H7 (cell line): Measurements from ENCODE around the gene ITK. TPM values are rescaled to one million over a fixed set of nuclear protein-coding genes. Genes with fewer than 3 reads are reported as not detected.
"Not testable (repeated sequence)": the region's sequence is repeated elsewhere in the genome, so short reads cannot be mapped to it uniquely, and the experiment has no call there.

ENCODE experiments used
- DNase-seq: peaks from one replicate; pipeline ENCODE4 v3.0.0; 2012
- H3K27me3 ChIP-seq: 2 replicates; pipeline ENCODE4 v1.6.0; 2011; ENCODE audit warnings: mild to moderate bottlenecking, low read length; ENCODE audit not compliant: control insufficient read depth, insufficient read depth
- H3K36me3 ChIP-seq: replicated peaks from 2 replicates; pipeline ENCODE4 v1.5.1; 2011; ENCODE audit warnings: low read length; ENCODE audit not compliant: control insufficient read depth, insufficient read depth
- H3K4me3 ChIP-seq: 2 replicates; pipeline ENCODE4 v1.5.1; 2011; ENCODE audit warnings: low read depth, mild to moderate bottlenecking, control low read depth, low read length, moderate library complexity; ENCODE audit not compliant: insufficient read depth
- total RNA-seq: library from RNA; depleted of rRNA; stranded (reverse); fragments of >200 nt; shearing (Covaris generic); gene quantifications from 2 replicates; pipeline ENCODE4 v1.2.3, GENCODE V29; 2014

Gene ITK
- total RNA-seq, 1 experiment from 2014 or later, result 0.03 TPM

GRCh38 chr5:157186309-157187045, 5.8 kb downstream of the ITK start:
- H3K36me3 ChIP-seq, result no peaks in the 10 kb centered on the region
- peaks cover 13% of the 10 kb centered on the region for H3K27me3 ChIP-seq
- DNase-seq, result no peak
- no peak overlapping the region for H3K4me3 ChIP-seq

- H3K4me3 ChIP-seq, result no peak overlapping the region
- DNase-seq, result no peak
Measured at GRCh38 chr5:157187046-157187754, 6.6 kb downstream of the ITK start.

GRCh38 chr5:157188270-157188669, 7.6 kb downstream of the ITK start:
- no peak overlapping the region for H3K4me3 ChIP-seq
- DNase-seq, result no peak
- H3K27me3 ChIP-seq, result peaks cover 13% of the 10 kb centered on the region
- no peaks in the 10 kb centered on the region for H3K36me3 ChIP-seq

More at GRCh38 chr5:157187046-157187754, 6.6 kb downstream of the ITK start:
- peaks cover 13% of the 10 kb centered on the region for H3K27me3 ChIP-seq
- no peaks in the 10 kb centered on the region for H3K36me3 ChIP-seq

- Histone ChIP-seq H3K27me3 (peaks cover 13% of the 10 kb centered on the region), H3K4me3 (no peak overlapping the region)
- DNase-seq, result no peak
Measured at GRCh38 chr5:157189223-157189622, 8.6 kb downstream of the ITK start.

GRCh38 chr5:157193699-157194424, 13.2 kb downstream of the ITK start:
- no peaks in the 10 kb centered on the region for H3K36me3 ChIP-seq
- H3K4me3 ChIP-seq, result no peak overlapping the region
- no peak for DNase-seq
- no peaks in the 10 kb centered on the region; the same call in 1 of the 2 replicates for H3K27me3 ChIP-seq

More at GRCh38 chr5:157189223-157189622, 8.6 kb downstream of the ITK start:
- H3K36me3 ChIP-seq, result no peaks in the 10 kb centered on the region

- H3K36me3 ChIP-seq, result no peaks in the 10 kb centered on the region
- no peaks in the 10 kb centered on the region; the same call in 1 of the 2 replicates for H3K27me3 ChIP-seq
- no peak for DNase-seq
Measured at GRCh38 chr5:157196045-157196444, 15.4 kb downstream of the ITK start.

GRCh38 chr5:157197086-157197485, 16.4 kb downstream of the ITK start:
- no peaks in the 10 kb centered on the region for H3K27me3 ChIP-seq
- no peak overlapping the region for H3K4me3 ChIP-seq
- H3K36me3 ChIP-seq, result no peaks in the 10 kb centered on the region
- DNase-seq, result no peak

More at GRCh38 chr5:157196045-157196444, 15.4 kb downstream of the ITK start:
- H3K4me3 ChIP-seq, result no peak overlapping the region

- H3K36me3 ChIP-seq, result no peaks in the 10 kb centered on the region
- no peaks in the 10 kb centered on the region for H3K27me3 ChIP-seq
- DNase-seq, result no peak
- no peak overlapping the region for H3K4me3 ChIP-seq
Measured at GRCh38 chr5:157198277-157198986, 17.8 kb downstream of the ITK start.

GRCh38 chr5:157201857-157202256, 21.2 kb downstream of the ITK start:
- Histone ChIP-seq H3K4me3 (no peak overlapping the region), H3K36me3 (no peaks in the 10 kb centered on the region), H3K27me3 (no peaks in the 10 kb centered on the region)
- no peak for DNase-seq

- DNase-seq, result no peak
- Histone ChIP-seq H3K4me3 (no peak overlapping the region), H3K36me3 (no peaks in the 10 kb centered on the region), H3K27me3 (no peaks in the 10 kb centered on the region)
Measured at GRCh38 chr5:157203417-157203816, 22.8 kb downstream of the ITK start.

GRCh38 chr5:157204765-157205164, 24.1 kb downstream of the ITK start:
- no peak for DNase-seq
- Histone ChIP-seq H3K27me3 (no peaks in the 10 kb centered on the region), H3K4me3 (no peak overlapping the region)

GRCh38 chr5:157205708-157206107, 25.1 kb downstream of the ITK start:
- no peak overlapping the region for H3K4me3 ChIP-seq
- H3K27me3 ChIP-seq, result no peaks in the 10 kb centered on the region
- no peaks in the 10 kb centered on the region for H3K36me3 ChIP-seq
- no peak for DNase-seq

More at GRCh38 chr5:157204765-157205164, 24.1 kb downstream of the ITK start:
- no peaks in the 10 kb centered on the region for H3K36me3 ChIP-seq

- H3K36me3 ChIP-seq, DNase-seq, H3K27me3 ChIP-seq, H3K4me3 ChIP-seq: not testable (repeated sequence)
Measured at GRCh38 chr5:157210652-157211051, 30.0 kb downstream of the ITK start.

- no peaks in the 10 kb centered on the region for H3K36me3 ChIP-seq
- H3K27me3 ChIP-seq, result no peaks in the 10 kb centered on the region
- DNase-seq, result no peak
- H3K4me3 ChIP-seq, result no peak overlapping the region
Measured at GRCh38 chr5:157212307-157212706, 31.7 kb downstream of the ITK start.
